OCI-LY7 (cell line): ENCODE measurements around the gene SLC25A6.

Experiments used
- EZH2phosphoT487 ChIP-seq: fragments of 200-600 bp; sonication (generic); IDR thresholded peaks from 2 replicates; pipeline ENCODE4 v1.6.1; 2018; ENCODE audit warnings: low read depth, borderline replicate concordance, mild to moderate bottlenecking, mixed run types, antibody characterized with exemption, low read length, moderate library complexity, mixed read lengths
- TF ChIP-seq, protein P1 (sequence below): fragments of 200-600 bp; sonication (generic); conservative IDR thresholded peaks from 2 replicates; pipeline ENCODE4 v1.5.1; 2014; ENCODE audit warnings: mild to moderate bottlenecking, antibody characterized with exemption, low read length, moderate library complexity, mixed read lengths

- TF ChIP-seq, protein P1, sequence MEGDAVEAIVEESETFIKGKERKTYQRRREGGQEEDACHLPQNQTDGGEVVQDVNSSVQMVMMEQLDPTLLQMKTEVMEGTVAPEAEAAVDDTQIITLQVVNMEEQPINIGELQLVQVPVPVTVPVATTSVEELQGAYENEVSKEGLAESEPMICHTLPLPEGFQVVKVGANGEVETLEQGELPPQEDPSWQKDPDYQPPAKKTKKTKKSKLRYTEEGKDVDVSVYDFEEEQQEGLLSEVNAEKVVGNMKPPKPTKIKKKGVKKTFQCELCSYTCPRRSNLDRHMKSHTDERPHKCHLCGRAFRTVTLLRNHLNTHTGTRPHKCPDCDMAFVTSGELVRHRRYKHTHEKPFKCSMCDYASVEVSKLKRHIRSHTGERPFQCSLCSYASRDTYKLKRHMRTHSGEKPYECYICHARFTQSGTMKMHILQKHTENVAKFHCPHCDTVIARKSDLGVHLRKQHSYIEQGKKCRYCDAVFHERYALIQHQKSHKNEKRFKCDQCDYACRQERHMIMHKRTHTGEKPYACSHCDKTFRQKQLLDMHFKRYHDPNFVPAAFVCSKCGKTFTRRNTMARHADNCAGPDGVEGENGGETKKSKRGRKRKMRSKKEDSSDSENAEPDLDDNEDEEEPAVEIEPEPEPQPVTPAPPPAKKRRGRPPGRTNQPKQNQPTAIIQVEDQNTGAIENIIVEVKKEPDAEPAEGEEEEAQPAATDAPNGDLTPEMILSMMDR, result no peak
- TF ChIP-seq EZH2phosphoT487, result no peak
These were observed 3.8 kb upstream of the SLC25A6 start for GRCh38 chrX:1395646-1396216.
